Endothelial cell of umbilical vein (primary cell): ENCODE measurements around the gene PTGDS. TPM values are rescaled to one million over a fixed set of nuclear protein-coding genes. Genes with fewer than 3 reads are reported as not detected.

Experiments
- BruUV-seq: library from RNA; stranded (reverse); fragments of 400-500 nt; replicated peaks from 2 replicates; lab custom pipeline; 2021; lab: Mats Ljungman, UMichigan
- CTCF ChIA-PET: fragments of 300-600, 350-600 bp; sonication (Branson Sonifier 250); formaldehyde crosslinking; loops from one replicate; lab custom pipeline; 2021; ENCODE audit warnings: antibody characterized with exemption, inconsistent platforms; lab: Charles Lee
- POLR2A ChIA-PET: fragments of 300-600, 350-600 bp; sonication (Branson Sonifier 250); formaldehyde crosslinking; loops from one replicate; lab custom pipeline; 2021; ENCODE audit warnings: antibody characterized with exemption, inconsistent platforms; lab: Charles Lee
- DNase-seq: peaks from one replicate; pipeline ENCODE4 v3.0.0-alpha.2; 2011; ENCODE audit warnings: low read depth, low spot score
- FAIRE-seq: peaks from 2 replicates; lab custom pipeline; 2011; peaks lifted over from hg19 to GRCh38; lab: Jason Lieb, UNC
- H2AFZ ChIP-seq: 2 replicates; pipeline ENCODE4 v1.6.0; 2012; ENCODE audit warnings: low read depth, low read length, control low read depth, inconsistent platforms
- H3K27ac ChIP-seq: 2 replicates; pipeline ENCODE4 v1.5.1; 2011; ENCODE audit warnings: low read depth, mild to moderate bottlenecking, control low read depth, low read length, moderate library complexity; ENCODE audit not compliant: insufficient read depth
- H3K27me3 ChIP-seq, 2 experiments: 2 replicates each; pipeline versions ENCODE4 v1.6.0 to v1.6.1; 2011; ENCODE audit warnings: low read length in 2 of 2, mixed read lengths in 1 of 2; ENCODE audit not compliant: control insufficient read depth in 2 of 2, insufficient read depth in 2 of 2
- H3K36me3 ChIP-seq, 2 experiments: 2 replicates in 1 of 2; 3 replicates in 1 of 2; pipeline ENCODE4 v1.5.1; 2011; ENCODE audit warnings: low read length in 2 of 2, mild to moderate bottlenecking in 1 of 2, moderate library complexity in 1 of 2; ENCODE audit not compliant: control insufficient read depth in 2 of 2, insufficient read depth in 2 of 2; ENCODE audit errors: extremely low read depth in 1 of 2
- H3K4me1 ChIP-seq: 3 replicates; pipeline ENCODE4 v1.5.1; 2011; ENCODE audit warnings: mild to moderate bottlenecking, low read length; ENCODE audit not compliant: control insufficient read depth, insufficient read depth; ENCODE audit errors: extremely low read depth
- H3K4me2 ChIP-seq: 2 replicates; pipeline ENCODE4 v1.6.1; 2011; ENCODE audit warnings: low read length, control low read depth, mixed read lengths; ENCODE audit not compliant: insufficient read depth
- H3K4me3 ChIP-seq, 3 experiments: fragments of 200-600 bp in 1 of 3; sonication (generic), shearing (Covaris generic) in 1 of 3; replicated peaks in 1 of 3; 2 replicates each; pipeline ENCODE4 v1.5.1; 2011 to 2016; ENCODE audit warnings: control low read depth in 3 of 3, low read length in 3 of 3, mild to moderate bottlenecking in 2 of 3, inconsistent platforms in 1 of 3, low read depth in 1 of 3, moderate library complexity in 1 of 3; ENCODE audit not compliant: insufficient read depth in 1 of 3
- H3K79me2 ChIP-seq: 2 replicates; pipeline ENCODE4 v1.6.0; 2012; ENCODE audit warnings: low read length, inconsistent platforms; ENCODE audit not compliant: control insufficient read depth, insufficient read depth
- H3K9ac ChIP-seq: replicated peaks from 2 replicates; pipeline ENCODE3; 2011; ENCODE audit warnings: low read length, control low read depth; ENCODE audit not compliant: insufficient read depth; ENCODE audit errors: extremely low read depth
- H3K9me1 ChIP-seq: replicated peaks from 3 replicates; pipeline ENCODE4 v1.6.0; 2011; ENCODE audit warnings: mild to moderate bottlenecking, low read length; ENCODE audit not compliant: control insufficient read depth, insufficient read depth; ENCODE audit errors: extremely low read depth
- H3K9me3 ChIP-seq: replicated peaks from 2 replicates; pipeline ENCODE4 v1.5.1; 2012; ENCODE audit warnings: low read length, inconsistent platforms; ENCODE audit not compliant: control insufficient read depth, insufficient read depth
- H4K20me1 ChIP-seq: replicated peaks from 2 replicates; pipeline ENCODE3; 2011; ENCODE audit warnings: mild to moderate bottlenecking, low read length; ENCODE audit not compliant: control insufficient read depth, insufficient read depth; ENCODE audit errors: extremely low read depth
- CTCF ChIP-seq, 2 donors: IDR thresholded peaks; 1 replicate in 1 of 2; 2 replicates in 1 of 2; pipeline ENCODE4 v1.5.1; 2011; ENCODE audit warnings: low read length in 2 of 2, mild to moderate bottlenecking in 2 of 2, moderate library complexity in 2 of 2, control low read depth in 1 of 2, inconsistent platforms in 1 of 2, low read depth in 1 of 2; ENCODE audit not compliant: insufficient read depth in 1 of 2; ENCODE audit errors: extremely low read depth in 1 of 2
- JUN ChIP-seq: IDR thresholded peaks from 2 replicates; pipeline ENCODE4 v1.6.1; 2011; ENCODE audit warnings: borderline replicate concordance, low read depth; ENCODE audit not compliant: insufficient read length, insufficient read depth
- POLR2AphosphoS5 ChIP-seq: IDR thresholded peaks from 2 replicates; pipeline ENCODE4 v1.6.1; 2012; ENCODE audit warnings: low read depth, mild to moderate bottlenecking, control low read depth, low read length, moderate library complexity; ENCODE audit not compliant: insufficient read depth
- dilution Hi-C: fragments of 300-500 bp; cut with MboI; formaldehyde crosslinking; loops from one replicate; pipeline ENCODE4 v1.15.0; 2019; ENCODE audit warnings: low sequenced_read_pairs; ENCODE audit not compliant: extremely low pct_ligation_motif_present
- intact Hi-C: fragments of 100-400 bp; cut with micrococcal nuclease; formaldehyde crosslinking; loops from one replicate; pipeline ENCODE4 v1.10.0; 2022
- polyA plus RNA-seq, 4 experiments: library from polyadenylated mRNA; depleted of rRNA in 3 of 4; stranded (reverse) in 3 of 4; unstranded in 1 of 4; fragments of >200 nt; gene quantifications; 2 replicates each; pipeline versions ENCODE4 v1.2.1 to v1.2.3, GENCODE V29; 2011 to 2012; ENCODE audit warnings: missing spikeins in 1 of 4
- total RNA-seq: library from RNA; stranded (reverse); gene quantifications from 2 replicates; pipeline ENCODE4 v1.2.3, GENCODE V29; 2021

The PTGDS gene
- total and polyA plus RNA-seq, 2 donors (not counting 3 experiments of a cell fraction or from before 2014, with no cell fraction given), result not detected

GRCh38 chr9:137027369-137028262, 50.3 kb downstream of the PTGDS start, which contains the start of gene ABCA2:
TSS of gene ABCA2 (minus strand) at chr9:137028237. CDS start at chr9:137028140, 97 bp downstream.
- Histone ChIP-seq H3K9me3 (no peaks in the 10 kb centered on the region), H3K4me3 (peak within 1 kb of the TSS; percentile 24 to 43 (median 34)), H3K79me2 (no peaks in the 10 kb centered on the region), H3K9ac (no peak within 1 kb of the TSS), H3K27ac (no peak within 1 kb of the TSS), H3K9me1 (no peaks in the 10 kb centered on the region), H3K27me3 (no peaks in the 10 kb centered on the region), H3K4me2 (peak within 1 kb of the TSS; percentile 76), H2AFZ (peak within 1 kb of the TSS; percentile 72), H3K36me3 (no peaks in the 10 kb centered on the region), H4K20me1 (no peaks in the 10 kb centered on the region), H3K4me1 (peaks cover 12% of the 10 kb centered on the region)
- FAIRE-seq, result no peak
- intact Hi-C loops, result loop anchor here (2.0 kb wide), 3 partner anchors 17 to 59 kb away; partner anchors contain the start of gene MAN1B1
- CTCF ChIA-PET, result interaction anchor here (0.8 to 4.5 kb wide), 11 partner anchors 8 to 250 kb away, joined by 3 to 28 read pairs (median 4); partner anchors contain the start of gene SAPCD2
- POLR2A ChIA-PET, result no interaction called here
- dilution Hi-C loops, result no loop called here
- no TSS peak for BruUV-seq
- no peak for DNase-seq
- TF ChIP-seq JUN (no peak), POLR2AphosphoS5 (peak; percentile 9)

- H4K20me1 ChIP-seq, result no peaks in the 10 kb centered on the region
- H3K4me2 ChIP-seq, result peak overlapping the region; percentile 76
- TF ChIP-seq JUN (no peak), CTCF (IDR thresholded peaks at IDR 0.05; ENCODE audit: extremely low read depth in 1 of 2, insufficient read depth in 1 of 2, low read depth in 1 of 2, low read length in 2 of 2) (peak in 1 of 2 donors; percentile 60), POLR2AphosphoS5 (no peak)
- no peaks in the 10 kb centered on the region for H3K79me2 ChIP-seq
- H2AFZ ChIP-seq, result peak overlapping the region; percentile 72
- DNase-seq (peak; percentile 19), FAIRE-seq (no peak)
- BruUV-seq, result no TSS peak
- intact Hi-C loops (loop anchor here (1.0 to 2.0 kb wide), 4 partner anchors 16 to 58 kb away; partner anchors contain the start of gene MAN1B1), dilution Hi-C loops (no loop called here)
- ChIA-PET POLR2A (no interaction called here), CTCF (interaction anchor here (0.7 to 4.5 kb wide), 52 partner anchors 8 to 270 kb away, joined by 3 to 34 read pairs (median 6); partner anchors contain the start of genes ANAPC2, CLIC3, FBXW5 and NPDC1)
- H3K9me3 ChIP-seq, result no peaks in the 10 kb centered on the region
- peak overlapping the region; percentile 24 to 43 (median 34) for H3K4me3 ChIP-seq
- H3K36me3 ChIP-seq, result no peaks in the 10 kb centered on the region
- no peaks in the 10 kb centered on the region for H3K27me3 ChIP-seq
- no peaks in the 10 kb centered on the region for H3K9me1 ChIP-seq
- no peak overlapping the region for H3K27ac ChIP-seq
- H3K4me1 ChIP-seq, result peaks cover 12% of the 10 kb centered on the region
- H3K9ac ChIP-seq, result no peak overlapping the region
Observed at GRCh38 chr9:137028263-137029057, 51.2 kb downstream of the PTGDS start.
